NCI-H524 treated with DMSO at 0.1 percent for 48 hours (cell line): Measurements from ENCODE around the gene ADAMTS2.

Experiments used
- DNase-seq: peaks from one replicate; lab custom pipeline; 2025; lab: John Stamatoyannopoulos, UW

Gene ADAMTS2

GRCh38 chr5:179266291-179267070 is 78.8 kb downstream of the ADAMTS2 start:
- no peak for DNase-seq

GRCh38 chr5:179265514-179266290 is 79.6 kb downstream of the ADAMTS2 start:
- no peak for DNase-seq

GRCh38 chr5:179264783-179265513 is 80.3 kb downstream of the ADAMTS2 start:
- DNase-seq: no peak

GRCh38 chr5:179264053-179264782 is 81.0 kb downstream of the ADAMTS2 start:
- no peak for DNase-seq

GRCh38 chr5:179263391-179264052 is 81.7 kb downstream of the ADAMTS2 start:
- DNase-seq: no peak

- no peak for DNase-seq
These were observed 82.9 kb downstream of the ADAMTS2 start for GRCh38 chr5:179262126-179262920.

GRCh38 chr5:179261301-179262125 is 83.7 kb downstream of the ADAMTS2 start:
- DNase-seq: no peak

GRCh38 chr5:179260324-179261070 is 84.8 kb downstream of the ADAMTS2 start:
- DNase-seq: no peak

- DNase-seq: no peak
These were observed 85.4 kb downstream of the ADAMTS2 start for GRCh38 chr5:179259731-179260323.

GRCh38 chr5:179258922-179259730 is 86.1 kb downstream of the ADAMTS2 start:
- DNase-seq: no peak

- DNase-seq: no peak
These were observed 87.0 kb downstream of the ADAMTS2 start for GRCh38 chr5:179258001-179258921.

- DNase-seq: no peak
These were observed 88.0 kb downstream of the ADAMTS2 start for GRCh38 chr5:179257176-179257682.

GRCh38 chr5:179256328-179257175 is 88.7 kb downstream of the ADAMTS2 start:
- no peak for DNase-seq

- no peak for DNase-seq
These were observed 89.5 kb downstream of the ADAMTS2 start for GRCh38 chr5:179255527-179256327.
